T-helper 2 cell treated with Interferon-gamma antibody and Interleukin-4, amounts not matched to agents 100 ng/mL and 5 ng/mL, for 36 hours (primary cell): Measurements from ENCODE around the gene SNED1. TPM values are rescaled to one million over a fixed set of nuclear protein-coding genes. Genes with fewer than 3 reads are reported as not detected.

Experiments
- intact Hi-C: fragments of 100-400 bp; cut with micrococcal nuclease; formaldehyde crosslinking; loops from one replicate; pipeline ENCODE4 v1.15.1; 2023
- total RNA-seq: library from RNA; stranded (reverse); gene quantifications from 2 replicates; pipeline ENCODE4 v1.2.3, GENCODE V29; 2022

The SNED1 gene
- total RNA-seq, 1 donor from 2014 or later, result 29.8 TPM

DNA sequence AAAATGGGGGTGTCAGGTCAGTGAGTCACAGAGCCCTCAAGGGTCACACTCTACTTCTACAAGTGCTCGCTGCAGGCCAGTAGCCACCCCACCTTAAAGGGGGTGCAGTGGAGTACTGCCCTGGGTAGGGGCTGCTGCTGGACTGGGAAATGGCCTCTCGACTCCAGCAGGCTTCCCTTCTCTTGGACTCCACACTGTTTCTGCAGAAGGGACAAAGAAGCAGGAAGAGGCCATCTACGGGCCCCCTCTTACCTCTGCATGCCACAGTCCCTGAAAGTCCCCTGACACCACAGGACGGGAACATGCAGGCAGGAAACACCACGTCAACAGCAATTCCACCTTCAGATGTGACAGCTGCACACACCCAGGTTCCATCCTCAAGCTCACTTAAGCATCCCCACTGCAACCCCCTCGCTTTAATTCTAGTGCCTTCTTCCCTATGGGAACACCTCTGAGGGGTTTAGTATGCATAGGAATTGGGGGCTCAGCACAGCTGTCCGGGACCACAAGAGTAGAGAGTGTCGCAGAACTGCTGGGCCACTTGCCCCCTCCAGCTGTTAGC lies 22.3 kb downstream of the SNED1 start:
- intact Hi-C loops, result no loop called here

DNA sequence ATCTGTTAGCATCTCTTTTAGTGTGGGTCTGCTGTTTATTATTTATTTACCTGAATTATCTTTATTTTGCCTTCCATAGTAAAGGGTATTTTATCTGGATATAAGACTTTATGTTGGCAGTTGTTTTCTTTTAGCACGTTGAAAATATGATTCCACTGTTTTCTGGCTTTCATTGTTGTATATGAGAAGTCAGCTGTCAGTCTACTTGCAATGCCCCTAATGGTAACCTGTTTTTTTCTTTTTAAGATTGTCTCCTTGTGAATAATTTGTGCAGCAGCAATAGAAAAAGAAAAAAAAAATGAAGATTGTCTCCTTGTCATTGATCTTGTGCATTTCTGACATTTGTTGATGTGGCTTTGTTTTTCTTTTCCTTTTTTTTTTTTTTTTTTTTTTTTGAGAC lies 27.2 kb downstream of the SNED1 start:
- intact Hi-C loops, result no loop called here

DNA sequence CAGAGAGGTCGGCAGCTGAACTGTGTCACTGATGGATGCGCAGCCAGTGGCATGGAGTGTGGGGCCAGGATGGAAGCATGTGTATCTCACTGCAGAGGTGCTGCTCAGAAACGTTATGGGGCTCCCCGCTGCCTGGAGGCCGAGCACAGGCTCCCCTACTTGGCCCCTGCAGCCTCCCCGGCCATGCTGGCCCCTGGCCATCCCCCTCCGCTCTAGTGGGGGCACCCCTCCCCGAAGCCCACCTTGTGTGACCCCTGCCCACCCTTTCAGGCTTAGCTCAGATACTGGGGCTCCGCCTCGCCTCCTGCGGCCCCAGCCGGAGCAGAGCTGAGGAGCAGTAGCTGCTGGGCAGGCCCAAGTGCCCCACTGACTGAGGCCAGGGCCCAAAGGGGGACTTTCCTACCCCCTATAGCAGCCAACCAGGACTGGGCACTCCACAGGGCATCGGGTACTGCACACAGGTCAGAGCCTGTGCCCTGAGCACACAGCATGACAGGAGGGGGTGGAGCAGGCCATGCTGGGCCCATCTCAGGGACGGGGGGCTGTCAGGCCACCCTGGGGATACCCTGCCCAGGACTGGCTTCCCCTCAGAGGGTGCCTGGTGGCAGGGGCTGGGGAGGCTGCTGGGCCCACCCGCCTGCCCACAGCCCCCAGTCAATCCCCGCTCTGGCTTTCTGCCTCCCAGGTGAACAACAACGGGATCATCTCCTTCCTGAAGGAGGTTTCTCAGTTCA lies 31.3 kb downstream of the SNED1 start:
- intact Hi-C loops, result no loop called here

DNA sequence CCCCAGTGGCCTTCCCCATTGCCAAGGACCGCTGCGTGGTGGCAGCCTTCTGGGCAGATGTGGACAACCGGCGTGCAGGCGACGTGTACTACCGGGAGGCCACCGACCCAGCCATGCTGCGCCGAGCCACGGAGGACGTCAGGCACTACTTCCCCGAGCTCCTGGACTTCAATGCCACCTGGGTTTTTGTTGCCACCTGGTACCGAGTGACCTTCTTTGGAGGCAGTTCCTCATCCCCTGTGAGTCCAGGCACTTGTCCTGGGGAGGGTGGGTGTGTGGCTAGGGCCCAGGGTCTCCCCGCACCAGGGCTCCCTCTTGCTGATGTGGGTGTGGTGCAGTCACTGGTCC lies 31.9 kb downstream of the SNED1 start:
- intact Hi-C loops, result no loop called here

DNA sequence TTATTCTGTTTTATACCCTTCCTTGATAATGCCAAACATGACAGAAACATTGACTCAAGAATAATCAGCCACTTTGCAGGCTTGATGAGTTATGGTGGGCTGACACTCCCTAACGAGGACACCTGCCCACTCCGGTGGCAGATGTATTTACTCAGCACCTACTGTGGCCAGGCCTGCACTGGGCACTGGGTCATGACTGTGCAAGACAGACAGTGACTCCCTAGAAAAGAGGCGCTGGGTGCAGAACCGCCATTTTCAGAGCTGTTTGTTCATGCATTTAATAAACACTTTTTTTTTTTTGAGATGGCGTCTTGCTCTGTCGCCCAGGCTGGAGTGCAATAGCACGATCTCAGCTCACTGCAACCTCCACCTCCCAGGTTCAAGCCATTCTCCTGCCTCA lies 32.5 kb downstream of the SNED1 start:
- intact Hi-C loops, result no loop called here

DNA sequence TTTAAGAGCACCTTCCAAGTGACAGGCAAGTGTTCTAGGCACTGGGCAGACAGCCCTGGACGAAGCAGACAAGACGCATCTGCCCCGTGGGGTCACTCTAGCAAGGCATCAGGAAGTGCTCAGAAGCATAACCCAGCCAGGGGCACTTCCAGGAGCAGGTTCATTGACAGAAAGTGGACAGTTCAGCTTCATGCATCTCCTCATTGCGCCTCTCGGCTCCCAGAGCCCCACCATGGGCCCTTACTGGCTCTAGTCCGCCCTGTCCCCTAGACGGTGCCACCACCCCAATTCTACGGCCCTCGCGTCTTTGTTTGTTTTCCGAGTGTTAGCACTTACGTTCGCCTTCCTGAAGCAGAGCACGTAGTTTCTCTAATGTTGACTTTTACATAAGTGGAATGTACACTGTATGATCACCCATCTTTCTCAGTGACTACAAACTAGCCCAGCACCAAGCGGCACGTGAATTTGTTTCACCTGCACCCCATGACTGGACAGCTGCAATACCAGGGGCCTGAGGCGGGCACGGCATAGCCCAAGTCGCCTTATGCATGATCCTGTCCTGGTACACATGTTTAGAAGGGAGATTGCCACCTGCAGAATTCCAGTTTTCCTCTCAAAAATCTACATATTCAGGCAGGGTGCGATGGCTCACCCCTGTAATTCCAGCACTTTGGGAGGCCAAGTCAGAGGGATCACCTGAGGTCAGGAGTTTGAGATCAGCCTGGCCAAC lies 33.2 kb downstream of the SNED1 start:
- intact Hi-C loops, result no loop called here

DNA sequence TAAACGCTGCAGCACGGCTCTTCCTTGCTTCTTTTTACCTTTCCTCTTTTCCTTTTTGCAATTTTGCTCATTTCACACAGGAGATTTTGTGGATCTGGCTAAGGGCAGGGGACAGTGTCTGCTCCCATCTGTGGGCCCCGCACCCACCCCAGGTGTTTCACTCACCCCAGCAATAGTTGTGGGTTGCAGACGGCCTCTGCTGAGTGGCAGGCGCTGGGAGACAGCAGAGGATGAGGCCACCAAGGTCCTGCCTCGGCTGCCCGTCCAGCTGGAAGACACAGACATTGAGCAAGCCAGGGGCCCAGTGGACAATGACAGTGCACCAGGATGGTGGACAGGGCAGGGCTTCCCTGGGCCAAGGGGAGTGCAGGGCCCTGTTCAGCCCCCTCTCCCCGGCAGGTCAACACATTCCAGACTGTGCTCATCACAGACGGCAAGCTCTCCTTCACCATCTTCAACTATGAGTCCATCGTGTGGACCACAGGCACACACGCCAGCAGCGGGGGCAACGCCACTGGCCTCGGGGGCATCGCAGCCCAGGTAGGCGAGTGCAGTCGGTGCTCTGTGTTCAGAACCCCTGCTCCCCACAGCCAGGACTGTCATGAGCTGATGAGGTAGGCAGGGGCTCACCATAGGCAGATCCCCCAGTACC lies 35.0 kb downstream of the SNED1 start:
- intact Hi-C loops, result no loop called here

DNA sequence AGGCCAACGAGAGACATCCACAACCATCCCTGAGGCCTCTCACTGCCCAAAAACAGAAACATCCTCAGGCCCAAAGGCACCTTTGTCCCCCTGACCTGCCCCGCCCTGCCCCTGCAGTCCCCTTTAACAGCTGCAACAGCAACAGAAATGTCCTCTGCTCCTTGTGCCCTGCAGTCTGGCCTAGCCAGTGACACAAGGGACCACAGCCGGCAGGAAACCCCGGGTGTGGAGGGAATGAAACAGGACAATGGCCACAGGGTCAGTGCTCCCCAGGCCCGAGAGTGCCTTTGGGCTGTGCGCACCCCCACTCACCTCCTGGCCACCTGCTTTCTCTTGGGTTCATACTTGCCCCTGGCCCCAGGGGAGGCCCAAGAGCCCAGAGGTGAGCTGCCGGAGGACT lies 35.6 kb downstream of the SNED1 start:
- intact Hi-C loops, result no loop called here

DNA sequence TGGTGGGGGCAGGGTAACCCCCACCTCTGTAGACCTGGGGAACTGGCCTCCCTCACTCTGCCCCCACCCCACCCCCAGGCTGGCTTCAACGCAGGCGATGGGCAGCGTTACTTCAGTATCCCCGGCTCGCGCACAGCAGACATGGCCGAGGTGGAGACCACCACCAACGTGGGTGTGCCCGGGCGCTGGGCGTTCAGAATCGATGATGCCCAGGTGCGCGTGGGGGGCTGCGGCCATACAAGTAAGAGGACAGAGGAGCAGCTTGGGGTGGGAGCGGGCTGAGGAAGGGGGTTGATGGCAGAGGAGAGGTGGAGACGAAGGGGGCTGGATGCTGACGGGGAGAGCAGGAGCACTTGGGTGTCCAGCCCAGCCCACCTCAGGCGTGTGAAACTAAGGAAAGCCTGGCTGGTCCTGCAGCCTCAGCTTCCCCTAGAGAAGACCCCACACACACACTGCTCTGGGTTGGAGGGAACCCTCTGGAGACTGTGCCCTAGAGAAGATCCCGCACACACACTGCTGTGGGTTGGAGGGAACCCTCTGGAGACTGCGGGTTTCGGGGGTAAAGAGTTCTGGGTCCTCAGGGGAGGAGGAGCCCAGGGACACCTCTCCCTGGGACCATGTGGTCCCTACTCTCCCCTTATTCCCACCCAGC lies 36.2 kb downstream of the SNED1 start:
- intact Hi-C loops, result no loop called here

DNA sequence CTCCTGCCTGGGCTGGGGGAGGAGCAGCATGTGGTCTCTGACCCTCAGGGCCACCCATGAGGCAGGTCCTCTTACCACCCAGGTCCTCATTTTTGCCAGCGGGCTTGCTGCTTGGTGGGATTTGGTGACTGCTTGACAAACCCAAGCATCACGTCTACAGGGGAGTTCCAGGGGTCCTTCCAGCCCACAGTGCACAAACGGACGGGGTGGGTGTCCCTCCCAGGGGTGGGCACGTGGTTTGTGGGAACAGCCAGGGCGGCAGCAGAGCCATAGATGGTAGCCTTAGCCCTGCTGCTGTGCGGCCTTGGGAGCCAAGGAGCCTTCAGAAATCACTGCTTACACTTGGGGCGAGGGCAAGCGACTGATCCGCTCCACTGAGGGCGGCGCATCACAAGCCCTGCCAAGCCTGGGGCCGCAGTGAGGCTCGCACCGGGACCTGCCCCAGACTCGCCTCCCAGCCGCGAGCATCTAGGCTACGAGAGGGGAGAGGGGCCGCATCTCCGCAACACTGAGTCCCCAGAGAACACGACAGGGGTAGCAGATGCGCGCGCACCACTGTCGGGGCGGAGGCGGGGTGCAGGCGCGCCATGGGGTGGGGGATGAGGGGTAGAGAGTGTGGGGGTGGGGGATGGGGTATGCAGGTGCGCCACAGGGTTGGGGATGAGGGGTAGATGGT lies 36.9 kb downstream of the SNED1 start:
- intact Hi-C loops, result no loop called here

DNA sequence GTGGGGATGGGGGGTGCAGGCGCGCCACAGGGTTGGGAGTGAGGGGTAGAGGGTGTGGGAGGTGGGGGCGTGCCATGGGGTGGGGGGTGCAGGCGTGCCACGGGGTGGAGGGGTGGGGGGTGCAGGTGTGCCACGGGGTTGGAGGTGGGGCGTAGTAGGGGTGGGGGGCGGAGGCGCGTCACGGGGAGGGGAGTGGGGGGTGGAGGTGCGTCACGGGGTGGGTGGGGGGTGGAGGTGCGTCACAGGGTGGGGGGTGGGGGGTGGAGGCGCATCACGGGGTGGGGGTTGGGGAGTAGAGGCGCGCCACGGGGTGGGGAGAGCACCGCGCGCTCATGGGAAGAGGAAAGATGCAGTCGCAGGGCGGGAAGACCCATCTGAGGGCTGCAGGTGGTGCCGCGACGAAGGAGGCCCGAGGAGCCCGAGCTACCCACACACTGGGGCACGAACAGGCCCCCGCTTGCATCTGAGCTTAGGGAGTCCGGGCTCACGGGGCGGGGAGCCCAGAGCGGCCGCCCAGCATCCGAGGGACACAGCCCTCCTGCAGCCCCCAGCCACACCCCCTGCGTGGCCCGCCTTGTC lies 37.5 kb downstream of the SNED1 start:
- intact Hi-C loops, result no loop called here

DNA sequence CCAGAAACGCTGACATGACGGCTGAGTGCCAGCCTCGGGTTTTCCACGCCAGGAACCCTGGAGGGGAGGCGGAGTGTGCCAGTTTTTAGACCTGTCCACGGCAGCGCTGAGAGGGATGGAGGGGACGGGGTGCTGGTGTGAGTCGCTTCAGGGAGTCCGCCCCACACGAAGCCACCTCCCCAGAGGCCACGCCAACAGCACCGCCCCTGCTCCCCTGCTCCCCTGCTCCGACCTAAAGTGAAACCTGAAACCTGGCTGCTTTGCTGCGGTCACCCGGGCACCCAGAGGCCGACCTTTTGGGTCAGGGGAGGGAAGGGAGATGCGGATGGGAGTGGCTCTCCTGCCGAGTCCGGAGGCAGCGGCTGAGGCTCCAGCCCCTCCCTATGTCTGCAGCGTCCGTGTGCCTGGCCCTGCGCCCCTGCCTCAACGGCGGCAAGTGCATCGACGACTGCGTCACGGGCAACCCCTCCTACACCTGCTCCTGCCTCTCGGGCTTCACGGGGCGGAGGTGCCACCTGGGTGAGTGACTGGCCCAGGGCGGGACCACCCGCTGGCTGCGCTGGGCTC lies 38.1 kb downstream of the SNED1 start:
- intact Hi-C loops, result no loop called here

DNA sequence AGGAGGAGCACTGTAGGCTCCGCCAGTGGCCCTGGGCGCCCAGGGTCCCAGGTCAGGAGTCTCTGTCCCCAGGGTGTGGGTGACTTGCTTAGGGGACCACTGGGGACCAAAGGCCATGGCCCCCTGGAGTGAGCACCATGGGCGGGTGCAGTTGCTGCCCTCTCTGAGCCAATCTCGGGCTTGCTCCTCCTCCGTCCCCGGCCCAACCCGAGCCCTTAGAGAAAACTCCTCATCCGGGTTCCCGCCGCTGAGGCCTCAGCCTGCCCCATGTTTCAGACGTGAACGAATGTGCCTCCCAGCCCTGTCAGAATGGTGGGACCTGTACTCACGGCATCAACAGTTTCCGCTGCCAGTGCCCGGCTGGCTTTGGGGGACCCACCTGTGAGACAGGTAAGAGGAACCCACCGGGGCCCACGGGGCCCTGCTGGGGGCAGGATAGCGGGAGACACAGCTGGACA lies 38.6 kb downstream of the SNED1 start:
- intact Hi-C loops, result no loop called here

DNA sequence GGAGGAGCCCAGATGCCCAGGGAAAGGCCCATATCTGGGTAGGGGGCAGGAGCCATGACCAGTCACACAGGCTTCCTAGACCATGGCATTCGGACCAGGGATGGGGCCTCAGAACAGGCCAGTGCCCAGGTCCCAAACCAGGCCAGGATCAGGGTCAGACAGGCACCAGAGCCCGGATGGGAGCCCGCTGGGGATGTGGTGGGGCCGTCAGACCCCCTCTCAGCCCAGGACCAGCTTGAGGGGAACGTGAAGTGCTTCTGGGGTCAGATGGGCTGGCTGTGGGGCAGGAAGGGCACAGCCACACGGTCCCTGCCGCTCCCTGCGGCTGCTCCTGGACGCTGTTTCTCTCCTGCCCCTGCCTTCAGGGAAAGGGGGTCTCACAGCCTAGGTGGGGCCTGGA lies 39.1 kb downstream of the SNED1 start:
- intact Hi-C loops, result no loop called here

DNA sequence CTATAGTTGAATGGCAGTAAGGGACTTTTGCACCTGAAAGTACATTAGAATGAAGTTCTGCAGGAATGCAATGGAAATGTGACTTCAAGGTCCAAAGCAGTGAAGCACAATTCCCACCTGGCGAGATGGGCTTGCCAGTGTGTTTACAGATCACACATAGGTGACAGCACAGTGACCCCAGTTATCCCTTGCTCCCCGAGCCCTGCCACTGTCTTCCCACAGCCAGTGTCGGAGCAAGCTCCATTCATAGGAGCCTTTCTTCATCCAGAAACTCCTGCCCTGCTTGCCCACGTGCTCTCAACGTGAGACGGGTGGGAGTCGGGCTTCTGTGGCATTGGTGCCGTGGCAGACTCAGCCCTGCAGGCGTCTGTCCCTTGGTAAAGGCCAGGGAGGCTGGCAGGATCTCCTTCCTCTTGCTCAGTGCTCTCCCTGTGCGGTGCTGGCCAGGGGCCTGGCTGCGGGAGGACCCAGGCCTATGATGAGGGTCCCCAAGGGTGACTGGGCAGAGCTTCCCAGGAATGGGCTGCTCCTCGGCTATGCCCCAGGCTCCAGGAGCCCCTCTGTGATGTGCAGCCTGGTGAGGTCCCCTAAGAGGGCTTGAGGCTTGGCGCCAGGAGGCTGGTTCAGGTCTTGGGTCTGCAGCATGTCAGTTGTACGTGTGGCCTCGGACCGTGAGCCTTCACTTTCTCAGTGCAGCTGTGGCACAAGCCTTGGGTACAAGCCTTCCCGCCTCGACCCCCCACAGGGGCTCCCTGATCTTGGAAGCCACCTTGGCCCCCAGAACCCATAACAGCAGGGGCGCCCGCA lies 40.2 kb downstream of the SNED1 start:
- intact Hi-C loops, result no loop called here

DNA sequence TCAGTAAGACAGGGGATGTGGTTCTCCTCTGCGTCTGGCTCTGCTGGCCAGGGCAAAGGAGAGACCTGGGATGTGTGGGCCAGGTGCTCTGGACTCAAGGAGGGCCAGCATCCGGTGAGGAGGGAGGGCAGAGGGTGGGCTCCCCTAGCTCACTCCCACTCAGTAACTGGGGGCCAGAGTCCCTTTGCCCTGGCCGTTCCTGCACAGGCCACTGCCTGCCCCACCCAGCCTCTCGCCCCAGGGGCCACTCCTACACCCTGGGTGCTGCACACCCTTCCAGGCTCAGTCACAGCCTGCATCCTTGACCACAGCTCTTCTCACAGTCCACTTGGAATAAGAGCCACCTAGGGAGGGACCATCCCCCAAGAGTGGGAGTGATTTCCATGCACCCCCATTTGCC lies 41.0 kb downstream of the SNED1 start:
- intact Hi-C loops, result no loop called here

DNA sequence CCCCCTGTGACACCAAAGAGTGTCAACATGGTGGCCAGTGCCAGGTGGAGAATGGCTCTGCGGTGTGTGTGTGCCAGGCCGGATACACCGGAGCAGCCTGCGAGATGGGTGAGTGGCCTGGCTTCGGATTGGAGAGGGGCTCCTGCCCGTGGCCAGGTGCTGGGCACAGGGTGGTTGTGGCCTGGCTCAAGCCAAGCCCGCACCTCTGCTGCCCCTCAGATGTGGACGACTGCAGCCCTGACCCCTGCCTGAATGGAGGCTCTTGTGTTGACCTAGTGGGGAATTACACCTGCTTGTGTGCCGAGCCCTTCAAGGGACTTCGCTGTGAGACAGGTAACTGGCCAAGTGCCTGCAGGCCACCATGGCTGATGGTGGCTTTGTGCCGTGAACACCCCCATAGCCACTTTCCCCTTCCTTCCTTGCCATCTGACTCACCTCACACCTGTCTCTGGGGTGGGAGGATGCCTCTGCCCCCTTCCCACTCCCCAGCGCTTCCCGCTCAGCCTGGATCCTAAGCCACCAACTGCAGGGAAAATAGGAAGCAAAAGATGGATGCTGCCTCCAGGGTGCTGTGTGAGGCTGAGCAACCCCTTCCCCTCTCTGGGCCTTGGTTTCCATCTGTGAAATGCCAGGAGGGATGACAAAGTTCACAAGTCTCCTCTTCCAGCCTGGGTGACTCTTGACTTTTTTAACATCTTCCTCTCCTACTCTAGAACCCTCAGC lies 41.8 kb downstream of the SNED1 start:
- intact Hi-C loops, result no loop called here

DNA sequence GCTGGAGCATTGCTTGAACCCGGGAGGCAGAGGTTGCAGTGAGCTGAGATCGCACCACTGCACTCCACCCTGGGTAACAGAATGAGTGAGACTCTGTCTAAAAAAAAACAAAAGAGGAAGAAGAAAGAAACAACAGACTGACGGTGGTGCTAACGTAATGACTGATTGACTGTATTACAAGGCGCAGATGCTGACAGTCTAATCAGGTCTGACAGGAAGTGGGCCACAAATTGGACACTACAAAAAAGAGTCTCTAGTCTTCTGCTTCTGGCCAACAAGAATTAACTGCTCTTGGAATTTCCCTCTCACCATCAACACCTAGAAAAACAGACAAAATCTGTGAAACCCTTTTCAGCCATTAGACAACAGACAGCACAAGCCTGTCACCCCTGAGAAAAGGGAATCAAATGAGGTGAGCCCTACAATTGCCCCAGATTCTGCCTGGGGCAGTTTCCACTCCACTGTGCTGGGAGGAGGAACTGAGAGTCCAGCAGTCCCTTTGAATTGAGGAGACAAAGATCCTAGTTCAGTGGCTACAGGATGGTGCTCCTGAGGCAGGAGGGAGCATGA lies 43.3 kb downstream of the SNED1 start:
- intact Hi-C loops, result no loop called here

DNA sequence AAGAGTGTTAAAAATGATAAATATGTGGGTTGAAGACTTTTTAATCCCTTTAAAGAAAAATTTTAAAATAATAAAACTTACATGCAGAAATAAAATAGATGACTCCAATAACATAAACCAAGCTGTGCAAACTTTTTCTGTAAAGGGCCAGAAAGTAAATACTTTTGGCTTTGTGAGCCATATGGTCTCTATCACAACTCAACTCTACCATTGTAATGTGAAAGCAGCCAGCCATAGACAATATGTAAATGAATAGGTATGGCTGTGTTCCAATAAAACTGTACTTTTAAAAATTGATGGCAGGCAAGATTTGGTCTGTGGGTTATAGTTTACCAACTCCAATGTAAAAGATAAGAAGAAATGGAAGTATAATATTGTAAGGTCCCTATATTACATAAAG lies 45.2 kb downstream of the SNED1 start:
- intact Hi-C loops, result no loop called here
